ENCODE data around the gene FRMPD4. TPM values are rescaled to one million over a fixed set of nuclear protein-coding genes. Genes with fewer than 3 reads are reported as not detected.

Gene FRMPD4
- total and polyA plus RNA-seq, 3 experiments from 2014 or later, result not detected

DNA sequence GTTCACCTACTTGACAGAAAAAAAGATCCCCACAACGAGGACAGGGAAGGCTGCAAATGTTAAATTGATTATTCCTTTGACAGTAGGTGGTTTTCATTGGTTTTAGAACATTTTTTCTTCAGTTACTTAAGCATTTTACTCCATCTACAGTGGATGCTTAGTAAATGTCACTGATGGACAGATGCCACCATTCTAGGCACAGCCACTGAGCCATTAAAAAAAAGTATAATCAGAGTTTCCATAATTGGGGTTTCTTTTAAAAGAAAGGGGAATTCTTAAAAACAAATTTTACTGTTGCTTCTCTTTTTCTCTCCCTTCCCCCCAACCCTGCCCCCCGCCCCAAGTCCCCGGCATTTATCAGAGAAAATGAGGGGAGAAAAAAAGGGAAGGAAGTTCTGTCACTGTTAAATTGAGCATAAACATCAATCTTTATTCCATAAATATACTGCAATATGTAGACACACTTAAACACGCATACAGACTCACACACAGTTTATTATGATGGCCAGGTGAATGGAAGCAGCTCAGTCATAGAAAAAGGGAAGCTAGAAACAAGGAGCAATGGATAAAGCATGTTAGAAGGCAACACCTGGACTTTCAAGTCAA lies 573.3 kb downstream of the FRMPD4 start:
- peaks cover 0 to 2% (median 0%) of the 10 kb centered on the region in 5 donors for H3K9me3 Mint-ChIP-seq
- Histone ChIP-seq H3K9me3 (ENCODE audit: low read length) (no peaks in the 10 kb centered on the region), H3K36me3 (ENCODE audit: insufficient read depth, low read length) (no peaks in the 10 kb centered on the region), H3K27ac (ENCODE audit: low read depth, low read length) (no peak overlapping the region), H3K4me1 (ENCODE audit: insufficient read depth, low read length) (no peaks in the 10 kb centered on the region), H3K4me3 (ENCODE audit: low read length) (no peak overlapping the region), H3K27me3 (ENCODE audit: insufficient read depth, low read length, poor library complexity, severe bottlenecking) (no peaks in the 10 kb centered on the region)
- H3K27me3 Mint-ChIP-seq, result peaks cover 0 to 8% of the 10 kb centered on the region in 2 donors
- POLR2A ChIA-PET, result no interaction called here
- DNase-seq, result no peak
- H3K36me3 Mint-ChIP-seq, result no peaks in the 10 kb centered on the region
- H3K27ac Mint-ChIP-seq, result no peak overlapping the region
- H3K4me3 Mint-ChIP-seq, result no peak overlapping the region
- CTCF ChIA-PET, result no interaction called here
- H3K4me1 Mint-ChIP-seq, result no peaks in the 10 kb centered on the region

DNA sequence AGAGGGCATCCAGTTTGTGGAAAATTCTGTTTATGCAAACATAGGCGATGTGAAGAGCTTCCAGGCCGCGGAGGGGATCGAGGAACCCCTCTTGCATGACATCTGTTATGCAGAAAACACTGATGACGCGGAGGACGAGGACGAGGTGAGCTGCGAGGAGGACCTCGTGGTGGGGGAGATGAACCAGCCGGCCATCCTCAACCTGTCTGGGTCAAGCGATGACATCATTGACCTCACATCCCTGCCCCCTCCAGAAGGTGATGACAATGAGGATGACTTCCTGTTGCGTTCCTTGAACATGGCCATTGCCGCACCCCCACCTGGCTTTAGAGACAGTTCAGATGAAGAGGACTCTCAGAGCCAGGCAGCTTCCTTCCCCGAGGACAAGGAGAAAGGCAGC lies 578.3 kb downstream of the FRMPD4 start:
- H3K36me3 Mint-ChIP-seq, result no peaks in the 10 kb centered on the region
- CTCF ChIA-PET, result no interaction called here

DNA sequence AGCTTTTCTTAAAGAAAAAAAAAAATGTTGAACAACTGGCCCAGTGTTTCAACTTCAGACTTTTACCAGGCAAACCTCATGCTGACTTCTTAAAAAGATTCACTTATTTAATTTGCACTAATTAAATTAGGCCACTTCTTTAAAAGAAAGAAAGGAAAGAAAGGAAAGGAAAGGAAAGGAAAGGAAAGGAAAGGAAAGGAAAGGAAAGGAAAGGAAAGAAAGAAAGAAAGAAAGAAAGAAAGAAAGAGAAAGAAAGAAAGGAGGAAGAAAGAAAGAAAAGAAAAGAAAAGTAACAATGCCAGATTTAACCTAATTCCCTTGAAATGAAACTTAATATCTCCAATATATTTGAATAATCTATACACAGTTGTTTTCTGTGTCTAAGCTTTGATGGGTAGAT lies 581.6 kb downstream of the FRMPD4 start:
- Mint-ChIP-seq H3K9me3 (no peaks in the 10 kb centered on the region), H3K27me3 (peaks cover 0 to 6% of the 10 kb centered on the region in 2 donors), H3K27ac (no peak overlapping the region), H3K36me3 (no peaks in the 10 kb centered on the region), H3K4me3 (no peak overlapping the region), H3K4me1 (no peaks in the 10 kb centered on the region)
- no peak for DNase-seq
- ChIA-PET CTCF (no interaction called here), POLR2A (no interaction called here)
- H3K4me3 ChIP-seq (ENCODE audit: low read length), result no peak overlapping the region
- no peak overlapping the region for H3K27ac ChIP-seq (ENCODE audit: low read depth, low read length)
- H3K4me1 ChIP-seq (ENCODE audit: insufficient read depth, low read length), result no peaks in the 10 kb centered on the region
- H3K36me3 ChIP-seq (ENCODE audit: insufficient read depth, low read length), result no peaks in the 10 kb centered on the region
- H3K9me3 ChIP-seq (ENCODE audit: low read length), result no peaks in the 10 kb centered on the region
- no peaks in the 10 kb centered on the region for H3K27me3 ChIP-seq (ENCODE audit: insufficient read depth, low read length, poor library complexity, severe bottlenecking)

More for the DNA sequence above, 578.3 kb downstream of the FRMPD4 start:
- H3K27ac Mint-ChIP-seq, result no peak overlapping the region
- H3K9me3 ChIP-seq (ENCODE audit: low read length), result no peaks in the 10 kb centered on the region
- H3K4me3 ChIP-seq (ENCODE audit: low read length), result no peak overlapping the region
- H3K9me3 Mint-ChIP-seq, result no peaks in the 10 kb centered on the region
- no peaks in the 10 kb centered on the region for H3K36me3 ChIP-seq (ENCODE audit: insufficient read depth, low read length)
- H3K4me1 Mint-ChIP-seq, result no peaks in the 10 kb centered on the region
- DNase-seq, result no peak
- H3K27me3 ChIP-seq (ENCODE audit: insufficient read depth, low read length, poor library complexity, severe bottlenecking), result no peaks in the 10 kb centered on the region
- POLR2A ChIA-PET, result no interaction called here
- H3K4me1 ChIP-seq (ENCODE audit: insufficient read depth, low read length), result no peaks in the 10 kb centered on the region
- H3K4me3 Mint-ChIP-seq, result no peak overlapping the region
- no peak overlapping the region for H3K27ac ChIP-seq (ENCODE audit: low read depth, low read length)
- H3K27me3 Mint-ChIP-seq, result peaks cover 0 to 8% of the 10 kb centered on the region in 2 donors

DNA sequence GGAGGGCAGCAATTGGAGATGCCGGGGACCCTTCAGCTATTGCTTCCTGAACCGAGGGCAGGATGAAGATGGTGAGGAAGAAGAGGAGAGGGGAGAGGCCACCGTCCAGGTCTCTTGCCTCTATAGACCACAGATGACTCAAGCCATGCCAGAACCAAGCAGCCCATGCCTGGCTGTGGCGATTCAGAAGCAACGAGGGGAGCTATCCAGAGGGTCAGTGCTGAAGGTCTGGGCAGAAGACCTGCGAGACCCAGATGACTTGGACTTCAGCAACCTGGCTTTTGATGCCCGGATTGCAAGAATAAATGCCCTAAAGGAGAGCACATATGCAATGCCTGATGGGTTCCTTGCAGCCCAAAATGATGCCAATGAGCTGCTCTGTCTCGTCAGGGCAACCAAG lies 582.8 kb downstream of the FRMPD4 start:
- Histone ChIP-seq H3K27me3 (ENCODE audit: insufficient read depth, low read length, poor library complexity, severe bottlenecking) (no peaks in the 10 kb centered on the region), H3K9me3 (ENCODE audit: low read length) (no peaks in the 10 kb centered on the region), H3K4me3 (ENCODE audit: low read length) (no peak overlapping the region), H3K36me3 (ENCODE audit: insufficient read depth, low read length) (no peaks in the 10 kb centered on the region), H3K27ac (ENCODE audit: low read depth, low read length) (no peak overlapping the region), H3K4me1 (ENCODE audit: insufficient read depth, low read length) (no peaks in the 10 kb centered on the region)
- DNase-seq, result no peak
- no peaks in the 10 kb centered on the region for H3K36me3 Mint-ChIP-seq
- POLR2A ChIA-PET, result no interaction called here
- H3K27me3 Mint-ChIP-seq, result peaks cover 0 to 6% of the 10 kb centered on the region in 2 donors
- H3K27ac Mint-ChIP-seq, result no peak overlapping the region
- CTCF ChIA-PET, result no interaction called here
- no peak overlapping the region for H3K4me3 Mint-ChIP-seq
- no peaks in the 10 kb centered on the region for H3K9me3 Mint-ChIP-seq
- no peaks in the 10 kb centered on the region for H3K4me1 Mint-ChIP-seq

DNA sequence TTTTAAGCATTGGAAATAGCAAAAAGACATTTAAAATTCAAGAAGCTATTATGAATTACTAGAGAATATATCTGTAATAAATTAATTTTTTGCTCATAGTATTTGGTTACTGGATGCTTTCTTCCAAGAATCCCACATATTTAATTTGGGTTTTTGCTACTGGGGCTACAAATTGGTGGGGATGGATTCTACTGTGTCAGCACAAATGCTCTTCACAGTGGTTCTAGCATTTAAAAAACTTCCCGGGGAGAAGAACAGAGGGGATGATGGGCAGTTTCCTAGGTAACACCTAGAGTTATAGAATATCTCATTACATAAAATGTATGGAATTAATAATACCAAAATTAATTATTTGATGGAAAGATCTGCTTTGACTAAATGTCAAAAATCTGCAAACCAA lies 584.0 kb downstream of the FRMPD4 start:
- H3K4me3 Mint-ChIP-seq, result no peak overlapping the region

DNA sequence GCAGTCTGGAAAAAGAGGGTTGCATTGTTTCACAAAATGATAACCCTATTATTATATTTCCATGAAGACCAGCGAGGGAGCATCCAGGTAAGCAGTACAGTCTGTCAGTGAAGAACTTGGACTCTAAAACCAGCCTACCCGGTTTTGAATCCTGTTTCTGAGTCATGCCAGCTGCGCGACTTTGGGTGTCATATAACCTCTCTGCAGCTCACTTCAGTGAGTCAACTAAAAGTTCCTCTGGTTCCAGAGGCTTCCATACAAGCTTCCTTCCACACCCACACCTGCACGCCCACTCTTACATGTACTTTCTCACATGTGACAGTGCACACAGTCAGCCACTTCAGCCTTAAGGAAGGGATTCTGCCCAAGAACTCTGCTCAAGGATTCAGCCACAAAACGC lies 603.1 kb downstream of the FRMPD4 start:
- DNase-seq, result no peak
- POLR2A ChIA-PET, result no interaction called here
- Histone ChIP-seq H3K27me3 (ENCODE audit: insufficient read depth, low read length, poor library complexity, severe bottlenecking) (no peaks in the 10 kb centered on the region), H3K36me3 (ENCODE audit: insufficient read depth, low read length) (no peaks in the 10 kb centered on the region), H3K9me3 (ENCODE audit: low read length) (no peaks in the 10 kb centered on the region), H3K4me3 (ENCODE audit: low read length) (no peak overlapping the region), H3K4me1 (ENCODE audit: insufficient read depth, low read length) (no peaks in the 10 kb centered on the region), H3K27ac (ENCODE audit: low read depth, low read length) (no peak overlapping the region)
- H3K36me3 Mint-ChIP-seq, result no peaks in the 10 kb centered on the region
- H3K27ac Mint-ChIP-seq, result no peak overlapping the region
- CTCF ChIA-PET, result no interaction called here
- H3K4me3 Mint-ChIP-seq, result no peak overlapping the region
- peaks cover 3 to 5% of the 10 kb centered on the region in 2 donors for H3K27me3 Mint-ChIP-seq
- peaks cover 0 to 1% (median 0%) of the 10 kb centered on the region in 5 donors for H3K9me3 Mint-ChIP-seq
- no peaks in the 10 kb centered on the region for H3K4me1 Mint-ChIP-seq

More for the DNA sequence above, 584.0 kb downstream of the FRMPD4 start:
- DNase-seq, result no peak
- H3K9me3 ChIP-seq (ENCODE audit: low read length), result no peaks in the 10 kb centered on the region
- POLR2A ChIA-PET, result no interaction called here
- CTCF ChIA-PET, result no interaction called here
- no peaks in the 10 kb centered on the region for H3K4me1 ChIP-seq (ENCODE audit: insufficient read depth, low read length)
- no peaks in the 10 kb centered on the region for H3K9me3 Mint-ChIP-seq
- H3K36me3 Mint-ChIP-seq, result no peaks in the 10 kb centered on the region
- no peak overlapping the region for H3K27ac Mint-ChIP-seq
- H3K27ac ChIP-seq (ENCODE audit: low read depth, low read length), result no peak overlapping the region
- H3K27me3 Mint-ChIP-seq, result peaks cover 1 to 6% of the 10 kb centered on the region in 2 donors
- H3K4me3 ChIP-seq (ENCODE audit: low read length), result no peak overlapping the region
- no peaks in the 10 kb centered on the region for H3K4me1 Mint-ChIP-seq
- H3K36me3 ChIP-seq (ENCODE audit: insufficient read depth, low read length), result no peaks in the 10 kb centered on the region
- H3K27me3 ChIP-seq (ENCODE audit: insufficient read depth, low read length, poor library complexity, severe bottlenecking), result no peaks in the 10 kb centered on the region

DNA sequence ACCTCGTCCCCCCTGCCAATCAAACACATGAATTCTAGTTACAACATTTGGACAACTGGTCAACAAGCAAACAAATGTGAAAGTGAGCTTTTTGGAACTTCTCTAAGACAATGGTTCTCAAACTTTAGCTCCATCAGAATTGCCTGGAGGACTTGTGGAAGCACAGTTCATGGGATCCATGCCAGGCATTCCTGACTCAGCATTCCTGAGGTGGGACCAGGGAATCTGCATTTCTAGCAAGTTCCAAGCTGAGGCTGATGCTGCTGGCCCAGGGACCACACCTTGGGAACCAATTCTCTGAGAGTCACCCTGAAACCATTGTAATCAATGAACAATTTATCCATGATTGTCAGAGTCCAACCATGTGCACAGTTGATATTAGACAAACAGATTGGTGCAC lies 609.2 kb downstream of the FRMPD4 start:
- Mint-ChIP-seq H3K4me3 (no peak overlapping the region), H3K27ac (no peak overlapping the region), H3K27me3 (peaks cover 0 to 3% of the 10 kb centered on the region in 2 donors), H3K36me3 (no peaks in the 10 kb centered on the region), H3K9me3 (peaks cover 0 to 4% (median 4%) of the 10 kb centered on the region in 5 donors), H3K4me1 (no peaks in the 10 kb centered on the region)
- POLR2A ChIA-PET, result no interaction called here
- Histone ChIP-seq H3K9me3 (ENCODE audit: low read length) (no peaks in the 10 kb centered on the region), H3K36me3 (ENCODE audit: insufficient read depth, low read length) (no peaks in the 10 kb centered on the region), H3K27ac (ENCODE audit: low read depth, low read length) (no peak overlapping the region), H3K4me3 (ENCODE audit: low read length) (no peak overlapping the region), H3K4me1 (ENCODE audit: insufficient read depth, low read length) (no peaks in the 10 kb centered on the region), H3K27me3 (ENCODE audit: insufficient read depth, low read length, poor library complexity, severe bottlenecking) (no peaks in the 10 kb centered on the region)
- no peak for DNase-seq
- CTCF ChIA-PET, result no interaction called here

DNA sequence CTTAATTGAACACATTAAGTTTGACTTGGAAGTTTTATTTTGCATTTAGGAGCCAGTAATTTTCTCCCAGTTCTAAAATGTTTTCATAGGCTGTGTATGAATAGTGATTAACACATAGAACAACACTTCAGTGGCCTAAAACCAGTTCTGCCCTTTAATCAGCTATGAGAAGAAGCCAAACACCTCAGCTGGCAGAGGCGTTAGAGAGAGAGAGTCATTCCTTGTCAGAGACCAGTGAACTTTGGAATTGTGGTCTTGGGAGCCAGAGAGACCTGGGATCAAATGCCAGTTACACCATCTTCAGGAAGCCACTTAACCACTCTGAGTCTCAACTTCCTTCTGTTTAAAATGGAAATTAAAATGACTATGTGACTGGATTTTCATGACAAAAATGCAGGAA lies 613.6 kb downstream of the FRMPD4 start:
- H3K9me3 ChIP-seq (ENCODE audit: low read length), result no peaks in the 10 kb centered on the region
- no peak overlapping the region for H3K27ac ChIP-seq (ENCODE audit: low read depth, low read length)
- H3K36me3 ChIP-seq (ENCODE audit: insufficient read depth, low read length), result no peaks in the 10 kb centered on the region
- no peak overlapping the region for H3K27ac Mint-ChIP-seq
- no peaks in the 10 kb centered on the region for H3K4me1 Mint-ChIP-seq
- no peak overlapping the region for H3K4me3 ChIP-seq (ENCODE audit: low read length)
- no peaks in the 10 kb centered on the region for H3K27me3 ChIP-seq (ENCODE audit: insufficient read depth, low read length, poor library complexity, severe bottlenecking)
- peaks cover 3 to 5% of the 10 kb centered on the region in 2 donors for H3K27me3 Mint-ChIP-seq
- no peak for DNase-seq
- H3K36me3 Mint-ChIP-seq, result peaks cover 0 to 4% (median 0%) of the 10 kb centered on the region in 3 donors
- POLR2A ChIA-PET, result no interaction called here
- no peak overlapping the region for H3K4me3 Mint-ChIP-seq
- H3K9me3 Mint-ChIP-seq, result peaks cover 0 to 4% (median 2%) of the 10 kb centered on the region in 5 donors
- CTCF ChIA-PET, result no interaction called here
- H3K4me1 ChIP-seq (ENCODE audit: insufficient read depth, low read length), result no peaks in the 10 kb centered on the region

DNA sequence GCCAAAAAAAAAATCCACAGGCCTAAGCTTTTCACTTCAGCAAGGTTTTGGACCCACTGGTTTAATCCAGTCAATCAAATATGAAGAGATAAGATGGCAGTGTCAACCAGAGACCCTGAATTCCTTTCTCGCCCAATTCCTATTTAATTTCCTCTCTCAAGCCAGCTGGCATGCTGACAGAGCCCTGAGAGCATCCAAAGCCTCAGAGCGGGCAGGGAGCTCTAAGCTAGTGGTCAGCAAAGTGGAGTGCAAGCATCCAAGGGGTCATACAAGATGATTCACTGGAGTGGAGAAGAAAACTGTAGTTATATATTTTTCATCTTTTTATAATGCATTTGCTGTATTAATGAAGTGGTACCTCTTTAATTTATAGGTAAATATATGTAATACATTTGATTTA lies 615.1 kb downstream of the FRMPD4 start:
- CTCF ChIA-PET, result no interaction called here
- H3K9me3 Mint-ChIP-seq, result peaks cover 0 to 4% (median 2%) of the 10 kb centered on the region in 5 donors
- peaks cover 0 to 4% (median 0%) of the 10 kb centered on the region in 3 donors for H3K36me3 Mint-ChIP-seq

More for the DNA sequence above, 615.1 kb downstream of the FRMPD4 start:
- no peak overlapping the region for H3K4me3 ChIP-seq (ENCODE audit: low read length)
- peaks cover 5 to 6% of the 10 kb centered on the region in 2 donors for H3K27me3 Mint-ChIP-seq
- no peaks in the 10 kb centered on the region for H3K36me3 ChIP-seq (ENCODE audit: insufficient read depth, low read length)
- no peaks in the 10 kb centered on the region for H3K9me3 ChIP-seq (ENCODE audit: low read length)
- no peaks in the 10 kb centered on the region for H3K4me1 Mint-ChIP-seq
- no peak for DNase-seq
- no peaks in the 10 kb centered on the region for H3K4me1 ChIP-seq (ENCODE audit: insufficient read depth, low read length)
- H3K27ac Mint-ChIP-seq, result no peak overlapping the region
- H3K4me3 Mint-ChIP-seq, result no peak overlapping the region
- H3K27me3 ChIP-seq (ENCODE audit: insufficient read depth, low read length, poor library complexity, severe bottlenecking), result no peaks in the 10 kb centered on the region
- H3K27ac ChIP-seq (ENCODE audit: low read depth, low read length), result no peak overlapping the region
- POLR2A ChIA-PET, result no interaction called here
